Gastrocnemius medialis (tissue), 4 donors: ENCODE data around the gene INHA.

ENCODE experiments used
- CTCF ChIP-seq, 5 experiments: fragments of 450-650 bp in 3 of 5; fragments of 200-600 bp in 2 of 5; sonication (generic) in 2 of 5; IDR thresholded peaks in 4 of 5; conservative IDR thresholded peaks in 1 of 5; 1 replicate in 4 of 5; 2 replicates in 1 of 5; pipeline ENCODE4 v1.5.1; 2016 to 2019; ENCODE audit warnings: antibody characterized with exemption in 5 of 5, mild to moderate bottlenecking in 3 of 5, moderate library complexity in 3 of 5
- POLR2A ChIP-seq, 2 donors: fragments of 450-650 bp; IDR thresholded peaks; one replicate each; pipeline ENCODE4 v1.6.1; 2017; ENCODE audit warnings: antibody characterized with exemption in 2 of 2, mild to moderate bottlenecking in 2 of 2, moderate library complexity in 2 of 2

- no peak for TF ChIP-seq CTCF (IDR thresholded peaks at IDR 0.05 in 4 of 5, conservative IDR thresholded peaks at IDR 0.05 in 1 of 5)
- no peak for TF ChIP-seq POLR2A (IDR thresholded peaks at IDR 0.05)
Measured at GRCh38 chr2:219625179-219625578, 53.1 kb downstream of the INHA start.
